Right kidney (tissue), 1 donor: ENCODE measurements around the gene KBTBD13.
"Not testable (repeated sequence)": the region's sequence is repeated elsewhere in the genome, so short reads cannot be mapped to it uniquely, and the experiment has no call there.

Experiments used
- DNase-seq: peaks from one replicate; pipeline ENCODE4 v3.0.0-alpha.2; 2016

KBTBD13 gene

DNA sequence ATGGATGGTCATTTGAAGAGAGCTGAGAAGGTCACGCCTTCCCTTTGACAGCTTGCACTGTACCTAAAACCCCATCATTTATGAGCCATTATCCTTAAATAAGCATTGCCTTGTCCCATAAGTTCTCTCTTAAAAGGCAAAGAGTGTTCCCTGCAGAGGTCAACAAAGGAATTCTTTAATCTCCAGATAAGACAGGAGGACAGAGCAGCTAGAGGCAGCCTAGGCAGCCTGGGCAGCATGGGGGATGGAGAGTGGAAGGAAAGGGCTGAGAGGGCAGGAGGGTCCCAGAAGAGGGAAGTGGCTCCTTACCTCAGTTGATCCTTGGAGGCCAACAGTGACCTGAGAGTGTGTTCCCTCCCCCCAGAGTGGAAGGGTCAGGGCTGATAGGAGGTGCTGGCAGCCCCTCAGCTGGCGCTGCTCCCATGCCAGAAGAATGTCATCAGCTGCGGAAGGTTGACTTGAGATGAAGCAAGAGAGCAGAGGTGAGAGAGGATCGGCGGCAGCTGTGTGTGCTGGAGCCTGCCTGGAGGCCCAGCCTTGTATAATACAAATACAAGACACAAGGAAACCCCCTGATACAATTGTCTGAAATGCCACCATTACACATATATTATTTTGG lies 12.8 kb downstream of the KBTBD13 start:
- DNase-seq = no peak

DNA sequence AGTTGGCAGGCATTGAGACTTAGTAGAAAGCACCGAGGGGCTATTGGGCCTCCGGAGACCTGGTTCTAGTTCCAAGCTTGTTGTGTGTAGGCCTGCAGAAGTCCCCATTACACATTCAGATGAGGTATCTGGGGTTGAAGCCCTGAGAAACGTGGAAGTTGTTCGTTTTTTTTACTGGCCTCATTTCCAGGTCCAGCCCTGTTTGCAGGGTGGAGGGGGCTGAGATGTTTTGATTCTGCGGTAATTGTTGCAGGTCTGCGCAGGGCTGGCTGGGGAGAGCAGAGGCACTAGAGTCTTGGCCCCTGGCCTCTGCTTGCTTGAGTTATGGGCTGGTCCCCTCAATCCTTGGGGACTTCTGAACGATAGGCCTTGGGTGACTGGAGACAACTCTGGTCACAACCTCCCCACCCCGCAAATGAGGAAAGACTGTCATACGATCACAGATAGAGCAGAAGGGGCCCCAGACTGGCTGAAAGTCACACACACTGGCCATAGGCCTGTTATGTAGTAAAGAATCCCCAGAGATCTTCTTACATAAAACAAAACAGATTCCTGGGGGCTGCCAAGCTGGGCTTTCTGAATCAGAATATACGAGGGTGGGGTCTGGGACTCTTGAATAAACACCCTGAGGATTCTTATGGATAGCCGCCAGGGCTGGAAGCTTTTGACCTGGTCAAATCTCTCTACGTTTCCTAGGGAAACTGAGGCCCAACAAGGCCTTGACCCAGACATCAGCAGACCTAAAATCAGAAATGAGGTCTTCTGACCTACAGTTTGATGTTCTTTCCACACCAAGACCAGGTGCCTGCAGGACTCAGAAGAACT lies 15.6 kb downstream of the KBTBD13 start:
- DNase-seq = no peak

DNA sequence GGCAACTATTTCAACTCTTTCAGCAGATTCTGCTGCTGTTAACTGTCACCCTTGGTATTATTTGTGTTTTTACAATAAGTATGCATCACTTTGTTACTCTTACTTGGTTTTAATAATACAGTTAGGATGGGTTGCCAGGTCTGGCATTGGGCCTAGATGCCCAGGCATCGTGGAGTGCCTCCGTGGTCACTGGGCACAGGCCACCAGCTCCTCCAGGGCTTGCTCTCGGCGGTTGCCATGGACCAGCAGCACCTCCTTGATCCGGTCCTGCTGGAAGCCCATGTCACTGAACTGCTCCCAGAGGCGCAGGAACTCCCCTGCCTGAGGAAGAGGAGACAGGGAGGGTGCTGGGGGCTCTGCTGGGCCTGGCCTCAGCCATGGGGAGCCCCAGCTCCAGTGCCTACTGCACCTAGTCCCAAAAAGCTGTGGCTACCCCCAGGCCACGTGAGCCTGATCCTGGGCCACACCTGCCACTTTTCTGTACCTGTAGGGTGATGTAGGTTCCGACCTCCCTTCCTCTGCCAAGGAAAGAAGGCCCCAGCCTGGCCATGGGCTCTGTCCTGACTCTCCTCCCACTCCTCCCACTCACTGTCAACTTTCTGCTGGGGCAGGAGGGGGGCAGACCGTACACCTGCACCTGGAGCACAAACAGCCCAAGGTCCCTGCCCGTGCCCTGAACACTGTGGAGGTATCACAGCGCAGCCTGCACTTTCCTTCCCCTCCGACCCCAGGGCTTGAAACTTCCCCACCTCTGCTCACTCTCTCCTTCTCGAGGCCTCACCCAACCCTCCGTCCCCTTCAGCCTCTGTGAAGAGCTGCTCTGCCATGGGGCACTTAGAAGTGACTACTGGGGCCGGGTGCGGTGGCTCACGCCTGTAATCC lies 16.6 kb downstream of the KBTBD13 start:
- DNase-seq = no peak

DNA sequence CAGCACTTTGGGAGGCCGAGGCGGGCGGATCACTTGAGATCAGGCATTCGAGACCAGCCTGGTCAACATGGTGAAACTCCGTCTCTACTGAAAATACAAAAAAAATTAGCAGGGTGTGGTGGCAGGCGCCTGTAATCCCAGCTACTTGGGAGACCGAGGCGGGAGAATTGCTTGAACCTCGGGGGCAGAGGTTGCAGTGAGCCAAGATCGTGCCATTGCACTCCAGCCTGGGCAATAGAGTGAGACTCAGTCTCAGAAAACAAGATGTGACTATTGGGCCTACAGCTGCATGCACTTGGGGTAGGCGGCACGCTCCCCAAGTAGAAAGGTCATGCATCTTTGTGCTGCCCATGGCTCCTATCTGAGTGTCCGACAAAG lies 17.2 kb downstream of the KBTBD13 start:
- DNase-seq = not testable (repeated sequence)

DNA sequence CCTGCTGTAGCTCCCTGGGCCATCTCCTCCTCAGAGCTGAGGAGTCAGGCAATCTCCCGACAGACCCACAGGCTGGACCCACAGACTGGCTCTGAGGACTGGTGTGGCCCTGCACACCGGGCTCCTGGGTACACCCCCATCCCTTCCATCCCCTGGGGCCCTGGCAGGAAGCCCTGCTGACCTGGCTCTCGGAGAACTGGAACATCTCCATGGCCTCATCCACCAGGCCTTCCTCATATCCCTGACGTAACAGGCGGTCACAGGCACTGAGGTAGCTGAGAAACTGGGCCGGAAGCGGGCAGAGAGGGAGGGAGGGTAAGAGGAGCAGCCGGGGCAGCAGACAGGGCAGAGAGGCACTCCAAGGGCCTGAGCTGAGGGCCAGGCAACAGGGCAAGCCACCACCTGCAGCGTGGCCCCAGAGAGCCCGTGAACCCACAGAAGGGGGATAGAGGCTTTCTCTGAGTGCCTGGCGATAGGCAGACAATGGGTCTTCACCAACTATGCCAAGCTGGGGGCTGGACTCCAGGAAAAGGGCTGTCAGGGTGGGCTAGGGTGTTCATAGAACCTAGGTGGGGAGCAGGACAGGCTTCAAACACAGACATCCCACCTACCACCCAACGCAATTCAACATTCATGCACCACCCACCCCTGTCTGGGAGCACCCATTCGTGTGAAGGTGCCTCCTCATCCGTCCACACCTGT lies 17.9 kb downstream of the KBTBD13 start:
- no peak for DNase-seq

DNA sequence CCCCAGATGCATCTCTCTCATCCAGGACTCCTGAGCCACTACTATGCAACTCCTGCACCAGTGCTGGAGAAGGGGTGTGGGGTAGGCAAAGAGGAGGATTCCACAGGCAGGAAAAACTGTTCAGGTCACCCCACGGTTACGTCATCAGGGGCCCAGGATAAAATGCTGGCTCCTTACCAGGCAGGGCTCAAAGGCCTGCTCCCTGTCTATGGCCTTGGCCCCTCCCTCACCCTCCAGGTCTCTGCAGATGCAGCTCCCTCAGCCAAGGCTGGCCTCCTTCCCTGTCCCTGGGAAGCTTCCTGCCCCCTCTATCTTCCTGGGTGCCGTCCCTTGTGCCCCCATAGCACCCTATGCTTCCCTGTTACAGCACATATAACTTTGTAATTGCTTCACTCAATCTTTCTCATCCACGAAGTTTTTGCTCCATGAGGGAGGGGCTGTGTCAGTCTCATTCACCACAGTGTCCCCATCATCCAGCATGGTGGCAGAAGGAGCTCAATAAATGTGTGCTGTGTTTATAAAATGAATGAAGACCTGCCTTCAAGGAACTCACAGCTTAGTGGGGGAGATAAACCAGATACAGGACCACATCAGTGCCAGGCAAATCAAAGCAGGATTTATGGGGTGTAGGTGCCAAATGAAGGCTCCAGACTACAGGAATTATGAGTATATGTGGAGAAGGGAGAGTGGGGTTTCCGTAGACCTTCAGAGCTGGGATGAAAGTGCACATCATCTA lies 18.6 kb downstream of the KBTBD13 start:
- no peak for DNase-seq

DNA sequence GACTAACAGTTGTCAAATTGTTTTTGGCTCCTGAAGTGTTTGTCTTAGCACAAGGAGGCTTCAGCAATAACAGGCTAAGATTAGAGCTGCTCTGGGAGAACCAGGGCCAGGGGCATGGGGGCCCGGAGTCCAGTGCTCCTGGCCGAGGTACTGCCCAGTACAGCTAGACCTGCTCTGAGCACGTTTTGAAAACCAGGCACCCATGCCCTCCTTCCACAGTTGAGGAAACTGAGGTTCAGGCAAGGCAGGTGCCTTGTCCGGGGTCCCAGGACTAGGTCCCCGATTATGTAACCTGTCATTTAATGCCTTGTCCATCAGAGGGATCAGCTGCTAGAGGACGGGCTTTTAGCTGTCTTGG lies 19.2 kb downstream of the KBTBD13 start:
- DNase-seq = no peak

DNA sequence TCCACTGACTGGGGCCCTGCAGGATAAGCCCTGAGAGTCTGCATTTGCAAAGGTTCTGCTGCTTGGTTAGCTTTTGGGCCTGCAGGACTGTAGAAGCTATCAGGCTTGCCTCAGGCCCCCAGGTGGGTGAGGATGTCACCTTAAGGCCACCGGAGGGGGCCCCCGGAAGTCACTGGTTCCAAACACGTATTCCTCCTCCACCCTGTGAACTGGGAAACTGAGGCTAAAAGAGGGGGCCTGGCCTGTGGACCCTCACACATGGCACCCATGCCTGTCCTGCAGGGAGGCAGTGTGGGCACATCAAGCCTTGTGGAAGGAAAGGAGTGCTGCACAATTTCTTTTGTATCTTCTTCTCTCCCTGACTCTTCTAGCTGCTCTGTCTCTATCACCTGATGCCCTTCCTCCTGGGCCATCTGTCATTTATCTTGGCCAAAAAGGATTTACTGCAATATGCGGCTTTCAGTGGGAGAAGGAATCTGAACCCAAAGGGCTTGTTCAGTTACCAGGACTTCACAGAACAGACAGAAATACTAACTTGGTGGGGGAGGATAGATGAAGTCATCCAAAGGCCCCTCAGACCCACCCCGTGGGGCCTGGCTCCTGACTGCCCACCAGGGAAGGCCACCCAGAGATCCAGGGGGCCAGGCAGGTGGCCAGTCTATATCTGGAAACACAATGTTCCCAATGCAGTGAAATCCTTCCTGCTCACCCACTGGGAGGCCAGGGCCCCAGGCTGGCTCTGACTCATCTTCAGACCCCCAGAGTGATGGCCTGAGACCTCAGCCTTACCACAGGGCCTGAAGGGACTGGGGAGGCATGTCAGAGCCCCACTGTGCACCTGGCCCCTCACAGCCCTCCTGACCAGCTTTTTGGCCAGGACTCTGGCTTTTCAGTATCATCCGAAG lies 20.2 kb downstream of the KBTBD13 start:
- no peak for DNase-seq

DNA sequence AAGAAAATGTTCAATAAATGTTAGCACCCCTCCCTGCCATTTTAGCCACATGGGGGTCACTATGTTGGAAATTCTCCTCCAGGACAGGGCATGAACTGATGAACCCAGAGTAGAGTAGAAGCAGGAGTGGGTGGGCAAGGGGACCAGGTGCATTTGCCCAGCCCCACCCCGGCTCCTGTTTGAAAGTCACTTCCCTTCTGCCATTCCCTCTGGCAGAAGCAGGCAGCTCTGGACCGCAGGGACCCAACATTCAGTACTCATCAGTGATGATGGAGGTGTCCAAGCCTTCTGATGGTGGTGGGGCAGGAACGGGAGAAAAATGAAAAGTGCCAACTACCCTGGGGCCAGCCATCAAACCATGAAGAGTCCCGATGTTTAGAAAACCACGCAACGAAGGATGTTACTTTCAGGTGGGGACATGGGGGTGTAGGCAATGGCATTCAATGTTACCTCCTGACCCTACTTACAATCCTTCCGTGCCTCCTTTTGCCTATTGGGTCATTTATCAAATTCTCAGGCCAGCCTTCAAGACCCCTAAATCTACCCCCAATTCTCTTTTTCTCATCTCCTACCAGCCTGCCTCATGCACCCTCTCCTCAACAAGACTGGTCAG lies 21.2 kb downstream of the KBTBD13 start:
- no peak for DNase-seq

DNA sequence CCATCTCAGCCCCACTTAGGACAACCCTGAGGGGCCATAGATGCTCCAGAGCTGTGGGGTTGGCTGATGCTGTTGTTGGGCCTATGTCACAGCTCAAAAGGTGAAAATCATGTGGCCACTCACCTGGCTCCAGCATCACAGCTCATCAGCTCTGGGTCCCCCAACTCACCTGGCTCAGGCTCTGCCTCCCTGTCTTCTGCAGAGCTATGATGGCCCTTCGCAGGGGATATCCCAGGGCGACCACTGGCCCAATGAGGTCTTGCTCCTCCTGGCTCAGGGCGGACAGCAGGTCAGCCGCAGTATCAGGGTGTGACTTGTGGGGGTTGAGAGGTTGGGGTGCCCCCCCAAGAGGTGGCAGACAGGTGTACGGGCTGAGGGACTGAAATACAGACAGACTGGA lies 22.8 kb downstream of the KBTBD13 start:
- no peak for DNase-seq

DNA sequence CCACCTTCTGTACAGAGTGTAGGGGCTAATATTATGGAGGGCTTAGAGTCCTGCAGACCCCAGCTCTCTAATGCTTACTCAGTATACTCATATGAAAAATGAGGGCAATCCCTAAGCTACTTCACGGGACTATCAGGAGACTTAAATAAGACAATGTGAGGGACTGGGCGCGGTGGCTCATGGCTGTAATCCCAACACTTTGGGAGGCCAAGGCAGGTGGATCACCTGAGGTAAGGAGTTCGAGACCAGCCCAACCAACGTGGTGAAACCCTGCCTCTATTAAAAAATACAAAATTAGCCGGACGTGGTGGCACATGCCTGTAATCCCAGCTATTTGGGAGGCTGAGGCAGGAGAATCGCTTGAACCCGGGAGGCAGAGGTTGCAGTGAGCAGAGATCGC lies 23.3 kb downstream of the KBTBD13 start:
- not testable (repeated sequence) for DNase-seq

DNA sequence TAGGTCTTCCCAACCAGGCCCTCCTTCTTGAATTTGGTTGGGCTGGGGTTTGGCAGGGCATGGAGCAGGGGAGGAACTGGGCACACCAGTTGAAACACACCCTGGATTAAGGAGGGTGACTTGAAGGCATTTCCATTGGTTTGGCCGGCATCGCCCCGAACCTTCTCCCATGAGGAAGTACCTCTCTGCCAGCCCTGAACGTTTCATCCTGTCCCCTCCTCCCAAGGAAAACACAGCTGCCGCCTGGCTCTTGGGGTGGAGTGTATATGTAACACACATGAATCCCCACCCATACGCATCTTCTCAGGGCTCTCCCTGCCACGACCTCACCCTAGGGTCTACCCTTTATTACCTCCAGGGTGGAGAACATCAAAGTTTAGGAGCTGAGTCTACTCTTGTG lies 23.9 kb downstream of the KBTBD13 start:
- DNase-seq = no peak

DNA sequence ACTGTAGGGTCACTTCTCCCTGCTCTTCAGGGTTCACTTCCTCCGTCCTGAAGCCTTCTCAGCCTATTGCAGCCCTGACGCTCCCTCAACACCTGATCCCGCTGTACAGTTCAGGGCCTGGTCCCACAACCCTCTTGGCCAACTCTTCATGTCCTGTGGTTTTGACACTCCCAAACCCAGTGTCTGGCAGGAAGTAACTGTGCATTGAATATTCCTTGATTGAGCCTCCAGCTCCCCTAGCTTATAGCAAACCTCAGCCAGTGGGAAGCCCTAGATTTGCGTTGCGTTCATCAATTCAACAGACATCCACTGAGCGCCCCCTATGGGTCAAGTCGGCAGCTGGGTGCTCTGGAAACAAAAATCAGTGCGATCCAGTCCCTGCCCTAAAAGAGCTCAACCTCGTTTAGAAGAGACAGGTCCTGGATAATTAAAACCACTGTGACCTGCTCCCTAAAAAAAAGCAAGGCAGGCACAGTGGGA lies 24.9 kb downstream of the KBTBD13 start:
- peak; percentile 67 for DNase-seq

DNA sequence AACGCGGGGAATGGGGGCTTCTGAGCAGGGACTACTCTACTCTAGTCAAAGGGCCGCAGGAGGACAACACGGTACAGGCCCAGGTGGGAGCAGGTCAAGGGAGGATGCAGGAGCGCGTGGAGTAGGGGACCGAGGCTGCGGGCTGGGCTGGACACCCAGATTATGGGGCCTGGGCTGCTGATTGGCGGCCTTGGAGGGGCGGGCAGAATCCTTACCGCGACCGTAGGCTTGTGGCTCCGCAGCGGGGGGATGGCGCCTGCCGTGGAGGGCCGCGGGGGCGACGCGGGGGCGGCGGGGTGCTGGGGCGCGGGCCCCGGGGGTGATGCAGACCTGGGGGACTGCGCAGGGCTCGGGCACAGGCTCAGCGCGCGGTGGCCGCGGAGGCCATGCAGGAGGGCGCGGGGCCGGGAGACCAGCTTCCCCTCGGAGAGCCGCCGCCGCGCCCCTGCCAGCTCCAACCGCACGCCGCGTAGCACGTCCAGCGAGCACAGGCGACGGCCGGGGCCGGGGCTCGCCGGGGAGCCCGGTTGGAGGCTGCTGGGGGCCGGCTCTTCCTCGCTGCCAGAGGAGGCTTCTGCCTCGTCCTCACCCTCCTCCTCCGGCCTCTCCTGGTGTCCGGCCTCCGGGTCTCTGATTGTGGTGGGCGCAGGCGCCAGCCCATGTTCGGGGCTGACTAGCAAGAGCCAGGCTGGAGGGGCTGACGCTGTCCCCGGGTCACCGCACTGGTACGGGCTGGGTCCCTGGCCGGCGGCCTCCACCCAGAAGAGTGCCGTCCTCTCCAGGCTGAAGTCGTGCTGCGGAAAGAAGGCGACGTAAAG lies 25.6 kb downstream of the KBTBD13 start:
- no peak for DNase-seq

DNA sequence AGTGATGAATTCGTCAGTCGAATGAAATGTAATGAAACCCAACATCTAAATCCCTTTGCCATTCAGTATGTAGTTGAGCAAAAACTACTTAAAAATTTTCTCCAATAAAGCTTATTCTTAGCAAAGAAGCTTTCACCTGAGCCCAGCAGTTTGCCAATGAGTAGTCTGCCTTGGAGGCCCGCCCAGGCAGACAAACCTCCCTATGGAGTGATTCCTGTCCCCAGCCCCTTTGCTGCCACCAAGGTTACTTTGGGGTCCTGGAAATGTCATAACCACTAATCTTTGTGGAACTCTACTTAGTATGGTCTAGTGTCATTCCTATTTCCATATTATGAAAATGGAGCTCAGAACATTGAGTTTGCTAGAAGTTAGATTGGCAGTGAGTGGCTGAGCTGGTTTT lies 26.4 kb downstream of the KBTBD13 start:
- DNase-seq = no peak

DNA sequence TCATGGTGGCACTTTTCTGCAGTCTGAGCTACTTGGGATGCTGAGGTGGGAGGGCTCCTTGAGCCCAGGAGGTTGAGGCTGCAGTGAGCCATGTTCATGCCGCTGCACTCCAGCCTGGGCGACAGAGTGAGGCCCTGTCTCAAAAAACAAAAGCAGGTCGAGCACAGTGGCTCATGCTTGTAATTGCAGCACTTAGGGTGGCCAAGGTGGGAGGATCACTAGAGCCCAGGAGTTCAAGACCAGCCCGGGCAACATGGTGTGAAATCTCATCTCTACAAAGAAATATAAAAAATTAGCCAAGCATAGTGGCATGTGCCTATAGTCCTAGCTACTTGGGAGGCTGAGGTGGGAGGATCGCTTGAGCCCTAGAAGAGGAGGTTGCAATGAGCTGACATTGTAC lies 28.5 kb downstream of the KBTBD13 start:
- no peak for DNase-seq

DNA sequence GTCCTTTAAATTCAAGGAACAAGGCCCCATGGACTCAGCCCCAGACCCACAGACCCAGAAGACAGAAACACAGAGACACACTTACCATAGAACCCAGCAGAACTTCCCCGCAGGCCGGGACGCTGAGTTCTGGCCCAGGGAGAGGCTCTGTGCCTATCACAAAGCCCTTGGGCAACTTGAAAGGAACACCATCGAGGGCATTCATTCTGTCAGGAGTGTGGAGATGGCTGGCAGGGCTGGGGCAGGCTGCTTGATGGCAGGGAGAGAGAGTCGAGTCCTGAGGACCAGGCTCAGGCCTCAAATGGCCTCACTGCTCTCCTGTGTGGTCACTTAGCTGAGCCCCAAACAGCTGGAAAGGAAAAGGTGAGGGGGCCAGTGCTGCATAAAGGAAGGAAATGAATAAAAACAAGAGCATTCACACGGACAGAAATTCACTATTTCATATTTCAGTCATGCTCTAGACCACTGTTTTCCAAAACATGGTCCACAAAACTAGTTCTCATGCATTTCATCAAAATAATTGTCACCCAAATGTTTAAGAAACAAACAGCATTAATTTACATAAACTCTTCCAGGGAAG lies 29.6 kb downstream of the KBTBD13 start:
- no peak for DNase-seq

DNA sequence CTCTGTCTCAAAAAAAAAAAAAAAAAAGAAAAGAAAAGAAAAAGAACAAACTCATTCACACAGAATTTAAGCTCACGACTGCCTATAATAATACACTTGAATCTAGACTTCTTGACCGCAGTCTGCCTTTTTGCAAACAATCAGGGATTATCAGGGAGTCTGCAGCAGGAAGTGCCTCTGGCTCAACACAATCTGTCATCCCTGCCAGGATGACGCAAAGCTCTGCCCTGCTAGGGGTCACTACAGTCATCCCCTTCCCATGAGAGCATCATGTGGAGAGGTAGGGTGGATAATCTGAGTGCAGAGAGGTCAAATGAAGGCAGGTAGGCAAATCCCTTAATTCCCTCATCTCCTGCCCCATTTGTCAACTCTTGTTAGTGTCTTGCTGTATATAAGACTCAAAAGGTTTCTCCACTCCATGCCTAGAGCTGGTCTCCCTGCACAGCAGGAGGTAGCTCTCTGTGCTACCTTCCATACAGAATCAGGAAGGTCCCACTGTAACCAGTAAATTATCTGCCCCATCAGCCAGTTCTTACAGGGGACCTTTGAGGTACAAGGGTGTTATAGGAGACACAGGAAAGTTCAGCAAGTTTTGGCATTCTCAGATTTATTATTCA lies 34.2 kb downstream of the KBTBD13 start:
- no peak for DNase-seq
